ENCODE results near the gene SLC37A2.
A peak's percentile ranks its signal among the peaks of the same experiment; 100 is the strongest.

Gene SLC37A2

GRCh38 chr11:125070699-125071254 lies 7.7 kb downstream of the SLC37A2 start:
- Histone ChIP-seq H3K27ac (ENCODE audit: low read depth, low read length) (no peak overlapping the region), H3K4me2 (ENCODE audit: low read length) (no peak overlapping the region)

GRCh38 chr11:125071435-125071834 lies 8.3 kb downstream of the SLC37A2 start:
- no peaks in the 10 kb centered on the region for H3F3A ChIP-seq (ENCODE audit: control insufficient read depth, insufficient read depth)
- TF ChIP-seq EZH2phosphoT487 (IDR thresholded peaks at IDR 0.05; ENCODE audit: borderline replicate concordance, low read length) (no peak), CTCF (IDR thresholded peaks at IDR 0.05; ENCODE audit: low read depth, low read length, poor library complexity, severe bottlenecking) (no peak)
- no peaks in the 10 kb centered on the region for H3K27me3 ChIP-seq (ENCODE audit: control insufficient read depth, low read length)
- H3K4me3 ChIP-seq (ENCODE audit: low read length): no peak overlapping the region
- no peak overlapping the region for H3K4me2 ChIP-seq (ENCODE audit: low read length)
- no peaks in the 10 kb centered on the region for H3K9me3 ChIP-seq (ENCODE audit: control insufficient read depth, insufficient read depth, low read length)
- no peaks in the 10 kb centered on the region for H3K36me3 ChIP-seq (ENCODE audit: control insufficient read depth, low read length)
- H4K20me1 ChIP-seq (ENCODE audit: control insufficient read depth, insufficient read depth, low read depth, low read length): no peaks in the 10 kb centered on the region
- no peaks in the 10 kb centered on the region for H3K9me2 ChIP-seq (replicated peaks; ENCODE audit: control insufficient read depth, low read length)
- H3K27ac ChIP-seq (ENCODE audit: low read depth, low read length): no peak overlapping the region
- H3K4me1 ChIP-seq (ENCODE audit: control insufficient read depth, low read length): peaks cover 44% of the 10 kb centered on the region
- H3K79me2 ChIP-seq (ENCODE audit: control insufficient read depth, low read length): no peaks in the 10 kb centered on the region

More at GRCh38 chr11:125070699-125071254, 7.7 kb downstream of the SLC37A2 start:
- no peaks in the 10 kb centered on the region for H3K36me3 ChIP-seq (ENCODE audit: control insufficient read depth, low read length)
- peaks cover 44% of the 10 kb centered on the region for H3K4me1 ChIP-seq (ENCODE audit: control insufficient read depth, low read length)
- no peaks in the 10 kb centered on the region for H3K9me2 ChIP-seq (replicated peaks; ENCODE audit: control insufficient read depth, low read length)
- H3K9me3 ChIP-seq (ENCODE audit: control insufficient read depth, insufficient read depth, low read length): no peaks in the 10 kb centered on the region
- no peaks in the 10 kb centered on the region; the same call in 1 of the 2 replicates for H3K27me3 ChIP-seq (ENCODE audit: control insufficient read depth, low read length)
- H3K79me2 ChIP-seq (ENCODE audit: control insufficient read depth, low read length): no peaks in the 10 kb centered on the region
- no peak overlapping the region for H3K4me3 ChIP-seq (ENCODE audit: low read length)
- TF ChIP-seq EZH2phosphoT487 (IDR thresholded peaks at IDR 0.05; ENCODE audit: borderline replicate concordance, low read length): no peak
- TF ChIP-seq CTCF (IDR thresholded peaks at IDR 0.05; ENCODE audit: low read depth, low read length, poor library complexity, severe bottlenecking): no peak
- no peaks in the 10 kb centered on the region for H3F3A ChIP-seq (ENCODE audit: control insufficient read depth, insufficient read depth)
- H4K20me1 ChIP-seq (ENCODE audit: control insufficient read depth, insufficient read depth, low read depth, low read length): no peaks in the 10 kb centered on the region

- H3K27ac ChIP-seq (ENCODE audit: low read depth, low read length): no peak overlapping the region
- no peaks in the 10 kb centered on the region for H4K20me1 ChIP-seq (ENCODE audit: control insufficient read depth, insufficient read depth, low read depth, low read length)
- peak overlapping the region; percentile 50; the same call in 1 of the 2 replicates for H3K4me2 ChIP-seq (ENCODE audit: low read length)
- H3K4me1 ChIP-seq (ENCODE audit: control insufficient read depth, low read length): peaks cover 44% of the 10 kb centered on the region
- no peaks in the 10 kb centered on the region for H3F3A ChIP-seq (ENCODE audit: control insufficient read depth, insufficient read depth)
- TF ChIP-seq EZH2phosphoT487 (IDR thresholded peaks at IDR 0.05; ENCODE audit: borderline replicate concordance, low read length) (no peak), CTCF (IDR thresholded peaks at IDR 0.05; ENCODE audit: low read depth, low read length, poor library complexity, severe bottlenecking) (no peak)
- H3K27me3 ChIP-seq (ENCODE audit: control insufficient read depth, low read length): no peaks in the 10 kb centered on the region
- H3K4me3 ChIP-seq (ENCODE audit: low read length): no peak overlapping the region
- H3K9me3 ChIP-seq (ENCODE audit: control insufficient read depth, insufficient read depth, low read length): no peaks in the 10 kb centered on the region
- no peaks in the 10 kb centered on the region for H3K79me2 ChIP-seq (ENCODE audit: control insufficient read depth, low read length)
- no peaks in the 10 kb centered on the region for H3K36me3 ChIP-seq (ENCODE audit: control insufficient read depth, low read length)
- H3K9me2 ChIP-seq (replicated peaks; ENCODE audit: control insufficient read depth, low read length): no peaks in the 10 kb centered on the region
Observed at GRCh38 chr11:125071846-125072217, 8.7 kb downstream of the SLC37A2 start.
